Stimulated activated CD4-positive, alpha-beta T cell treated with anti-CD3 and anti-CD28 coated beads, TNF-alpha, amount 100 ng/mL, for 24 hours (primary cell): Measurements from ENCODE around the gene CDKAL1.

Source experiments
- DNase-seq, 3 experiments: peaks; one replicate each; pipeline ENCODE4 v3.0.0-alpha.2; 2020; ENCODE audit warnings: low read depth in 3 of 3

CDKAL1 gene

GRCh38 chr6:21204951-21205350 lies 670.7 kb downstream of the CDKAL1 start:
- DNase-seq = no peak

DNA sequence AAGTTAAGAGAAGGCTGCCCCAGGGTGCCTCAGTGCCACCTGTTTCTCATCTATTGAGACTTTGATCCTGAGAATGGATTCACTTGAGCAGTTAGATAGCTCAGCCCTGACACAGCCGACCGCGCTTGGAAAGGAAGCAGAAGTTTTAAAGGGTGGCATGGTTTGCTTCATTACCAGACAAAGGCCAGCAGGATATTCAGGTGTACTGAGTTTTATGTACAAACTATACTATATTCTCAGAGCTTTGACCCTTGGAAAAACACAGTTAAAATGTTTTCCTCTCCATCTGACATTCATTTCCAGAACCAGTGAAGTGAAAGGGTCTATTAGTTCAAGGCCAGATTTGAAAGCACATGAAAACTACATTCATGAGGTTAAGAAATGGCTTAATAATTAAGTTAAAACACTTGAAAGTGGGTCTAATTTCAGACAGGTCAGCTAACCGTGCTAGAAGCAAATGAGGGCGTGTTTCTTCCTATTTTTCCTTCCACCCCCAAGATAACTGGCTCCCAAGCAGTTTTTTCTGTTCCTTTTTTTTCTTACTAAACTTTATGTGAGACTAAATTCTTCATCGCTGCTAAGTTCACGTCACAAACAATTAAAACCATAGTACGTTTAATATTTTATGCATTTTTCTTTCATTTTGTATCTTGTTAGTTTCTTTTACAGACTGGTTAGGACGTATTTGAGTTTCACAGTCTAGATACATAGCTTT lies 674.0 kb downstream of the CDKAL1 start:
- no peak for DNase-seq

DNA sequence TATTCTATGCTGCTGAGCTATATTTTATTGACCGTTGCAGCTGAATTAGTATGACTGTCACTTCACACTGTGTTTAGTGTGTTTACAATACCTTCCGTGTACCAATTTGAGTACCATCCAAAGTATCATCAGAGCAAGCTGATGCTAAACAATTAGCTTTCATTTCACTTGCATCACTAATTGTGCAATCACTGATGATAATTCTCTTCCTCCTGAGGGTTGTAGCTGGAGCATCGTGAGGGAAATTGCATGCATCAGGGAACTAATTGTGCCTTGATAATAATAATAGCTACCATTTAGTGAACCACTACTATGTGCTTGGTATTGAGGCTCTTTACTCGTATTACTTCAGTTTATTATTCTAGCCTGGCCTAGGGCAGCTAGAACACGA lies 674.5 kb downstream of the CDKAL1 start:
- no peak for DNase-seq

GRCh38 chr6:21213492-21213891 lies 679.2 kb downstream of the CDKAL1 start:
- no peak for DNase-seq

DNA sequence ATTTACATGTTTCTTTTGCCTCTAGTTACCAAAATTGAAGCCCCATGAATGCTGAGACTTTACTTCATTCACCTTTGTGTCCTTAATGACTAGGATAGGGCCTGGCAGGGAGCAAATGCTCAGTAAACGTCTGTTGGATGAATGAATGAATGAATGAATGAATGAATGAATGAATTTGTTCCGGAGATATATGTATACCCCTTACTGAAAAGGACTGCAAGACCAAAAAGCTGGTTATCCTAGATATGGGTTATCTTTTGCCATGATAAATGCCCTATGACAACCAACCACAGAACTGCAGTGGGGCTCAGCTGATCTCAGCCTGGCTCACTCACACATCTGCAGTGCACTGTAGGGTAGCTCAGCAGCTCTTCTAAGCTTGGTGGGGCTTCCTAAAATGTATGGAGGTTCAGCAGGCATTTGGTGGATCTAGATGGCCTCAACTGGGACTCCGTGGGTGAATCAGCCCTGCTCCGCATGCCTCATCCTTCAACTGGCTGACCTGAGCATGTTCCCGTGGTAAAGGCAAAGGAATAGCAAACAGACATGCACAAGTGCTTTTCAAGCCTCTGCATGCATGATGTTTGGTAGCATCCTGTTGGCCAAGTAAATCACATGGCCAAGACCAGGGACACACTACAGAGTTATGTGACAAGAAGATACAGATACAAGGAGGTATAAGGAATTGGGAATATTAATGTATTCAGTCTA lies 680.6 kb downstream of the CDKAL1 start:
- DNase-seq = no peak

- DNase-seq = no peak
These were observed 685.0 kb downstream of the CDKAL1 start for GRCh38 chr6:21219241-21219640.

GRCh38 chr6:21219856-21220255 lies 685.6 kb downstream of the CDKAL1 start:
- DNase-seq = no peak

- no peak for DNase-seq
These were observed 686.2 kb downstream of the CDKAL1 start for GRCh38 chr6:21220271-21220987.

- DNase-seq = no peak
These were observed 688.4 kb downstream of the CDKAL1 start for GRCh38 chr6:21222656-21223055.

- DNase-seq = no peak
These were observed 691.7 kb downstream of the CDKAL1 start for GRCh38 chr6:21225912-21226311.

DNA sequence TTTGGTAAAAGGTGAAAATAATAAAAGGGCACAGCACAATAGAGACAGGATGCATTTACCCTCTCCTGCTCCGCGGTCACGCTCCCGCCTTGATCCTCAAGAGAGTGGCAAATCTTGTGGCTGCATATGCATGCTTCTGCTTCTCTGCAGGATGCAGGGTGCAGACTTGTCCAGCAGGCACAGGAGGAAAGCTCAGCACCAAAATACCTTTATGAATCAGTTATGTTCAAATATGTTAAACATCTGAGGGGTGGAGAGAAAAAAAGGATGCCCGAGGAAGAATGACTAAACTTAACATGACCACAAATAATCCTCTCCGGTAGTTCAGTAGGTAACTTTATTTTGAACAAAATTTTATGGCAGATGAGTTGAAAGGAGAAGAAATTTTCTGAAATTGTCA lies 693.2 kb downstream of the CDKAL1 start:
- no peak for DNase-seq

- no peak for DNase-seq
These were observed 694.2 kb downstream of the CDKAL1 start for GRCh38 chr6:21228411-21228810.

DNA sequence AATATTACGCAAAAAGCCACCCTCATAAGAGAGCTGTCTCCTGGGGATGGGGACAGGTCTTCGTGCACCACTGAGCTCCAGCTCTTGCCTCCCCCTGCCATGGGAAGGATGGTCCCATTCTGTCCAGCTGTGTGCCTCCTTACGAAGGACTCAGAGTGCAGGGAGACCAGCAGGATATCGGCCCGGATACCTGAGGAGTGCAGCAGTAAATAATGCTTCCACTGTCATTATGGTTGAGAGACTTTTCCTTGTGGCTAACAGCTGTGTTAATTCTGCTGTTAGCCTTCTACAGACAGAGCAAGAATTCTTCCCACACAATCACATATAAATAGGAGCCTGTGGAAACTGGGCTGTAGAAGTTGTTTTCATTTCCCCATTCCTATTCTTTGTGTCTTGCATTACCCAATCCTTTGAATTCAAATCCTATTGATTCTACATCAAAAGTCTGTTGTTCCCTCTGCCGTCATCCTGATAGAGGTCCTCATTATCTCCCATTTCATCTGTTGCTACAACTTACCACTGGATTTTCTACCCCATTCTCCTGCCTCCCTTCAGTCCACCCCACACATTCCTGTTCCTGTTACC lies 694.7 kb downstream of the CDKAL1 start:
- DNase-seq = no peak

- DNase-seq = no peak
These were observed 696.3 kb downstream of the CDKAL1 start for GRCh38 chr6:21230536-21230935.

DNA sequence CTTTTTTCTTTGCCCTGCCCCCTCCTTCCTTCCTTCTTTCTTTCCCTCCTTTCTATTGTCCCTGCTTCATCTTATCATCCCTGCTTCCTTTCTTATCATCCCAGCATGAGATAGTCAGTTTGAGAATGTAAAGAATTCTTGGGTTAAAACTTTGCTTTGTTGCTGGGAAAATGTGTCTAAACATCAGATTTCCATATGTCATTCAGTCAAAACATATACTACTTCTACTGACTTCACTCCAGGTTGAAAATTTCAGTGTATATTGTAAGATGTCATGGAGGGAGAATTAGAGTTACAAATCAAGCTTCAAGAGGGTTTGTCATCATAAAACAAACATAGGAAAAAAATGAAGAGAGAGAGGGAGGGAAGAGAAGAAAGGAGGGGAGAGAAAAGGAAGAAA lies 700.9 kb downstream of the CDKAL1 start:
- DNase-seq = no peak

DNA sequence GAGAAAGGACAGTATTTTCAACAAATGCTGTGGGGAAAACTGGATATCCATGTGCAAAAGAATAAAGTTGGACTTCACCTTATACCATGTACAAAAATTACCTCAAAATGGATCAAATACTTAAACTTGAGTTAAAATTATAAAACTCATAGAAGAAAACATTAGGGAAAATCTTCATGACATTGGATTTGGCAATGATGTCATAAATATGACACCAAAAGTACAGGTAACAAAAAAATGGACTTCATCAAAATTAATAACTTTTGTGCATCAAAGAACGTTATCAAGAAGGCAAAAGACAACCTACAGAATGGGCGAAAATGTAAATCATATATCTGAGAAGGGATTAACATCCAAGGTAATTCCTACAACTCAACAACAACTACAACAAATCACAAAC lies 704.0 kb downstream of the CDKAL1 start:
- DNase-seq = no peak

DNA sequence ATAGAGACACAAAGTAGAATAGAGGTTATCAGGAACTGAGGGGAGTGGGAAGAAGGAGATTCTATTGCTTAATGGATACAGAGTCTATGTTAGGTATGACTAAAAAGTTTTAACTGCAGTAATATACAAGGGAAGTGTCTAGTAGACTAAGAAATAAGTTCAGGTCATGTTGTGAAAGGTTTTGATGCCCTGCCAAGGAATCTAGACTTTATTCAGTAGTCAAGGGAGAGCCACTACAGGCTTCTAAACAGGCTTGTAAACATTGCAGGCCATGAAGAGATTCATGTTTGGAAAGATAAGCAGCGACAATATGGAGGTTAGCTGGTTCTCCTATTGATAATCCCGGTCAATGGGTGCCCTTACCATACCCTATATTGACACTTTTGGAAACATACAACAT lies 706.5 kb downstream of the CDKAL1 start:
- no peak for DNase-seq

- no peak for DNase-seq
These were observed 707.2 kb downstream of the CDKAL1 start for GRCh38 chr6:21241231-21242130.

GRCh38 chr6:21244897-21245470 lies 710.7 kb downstream of the CDKAL1 start:
- no peak for DNase-seq

DNA sequence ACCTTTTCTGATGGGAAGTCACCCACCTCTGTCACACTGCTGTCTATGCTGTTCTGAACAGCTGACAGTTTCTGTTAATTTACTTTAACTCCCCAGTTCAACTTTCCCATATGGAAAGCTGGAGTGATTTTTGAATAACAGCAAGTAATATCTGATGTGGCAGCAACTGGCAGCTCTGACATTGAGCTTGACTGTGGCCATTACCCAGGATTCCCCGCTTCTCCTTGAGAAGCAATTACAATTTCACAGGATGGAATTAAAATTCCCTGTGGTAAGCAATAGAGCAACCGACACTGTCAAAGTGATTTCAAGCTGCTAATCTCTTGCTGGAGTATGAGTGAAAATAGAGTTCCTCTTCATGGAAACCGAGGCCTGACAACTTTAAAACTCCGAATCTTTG lies 711.2 kb downstream of the CDKAL1 start:
- DNase-seq = no peak

DNA sequence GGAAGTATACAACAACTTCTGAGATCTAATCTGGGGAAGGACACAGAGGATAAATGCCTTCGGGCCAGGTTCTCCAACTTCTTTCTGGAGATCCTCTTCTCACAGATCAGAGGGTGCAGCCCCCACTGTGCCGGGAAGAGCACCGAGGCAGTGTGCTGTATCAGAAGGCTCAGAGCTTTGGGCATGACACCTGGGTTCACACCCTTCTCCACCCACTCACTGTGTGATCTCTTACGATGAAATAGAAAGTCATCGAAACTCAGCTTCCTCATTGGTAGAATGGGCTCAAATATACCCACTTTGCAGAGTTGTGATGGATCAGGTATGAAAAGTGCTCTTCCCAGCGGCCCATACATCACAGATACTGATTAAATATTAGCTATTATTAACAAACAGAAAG lies 711.8 kb downstream of the CDKAL1 start:
- no peak for DNase-seq
